ENCODE data around the gene SLC12A6. TPM values are rescaled to one million over a fixed set of nuclear protein-coding genes. Genes with fewer than 3 reads are reported as not detected.
"Not testable (repeated sequence)": the region's sequence is repeated elsewhere in the genome, so short reads cannot be mapped to it uniquely, and the experiment has no call there.

The SLC12A6 gene
- 100 to 1,000 TPM; 130 to 138 TPM for total RNA-seq
- 10 to 100 TPM in 1 of 3 donors, 1 to 10 TPM in 2; 4.0 to 13.3 (median 7.3) TPM for polyA plus RNA-seq
- 113 to 268 (median 214) reads per million in 6 experiments for total RNA-seq

GRCh38 chr15:34337557-34338306, at the start of gene SLC12A6:
Gene SLC12A6 (minus strand): TSS chr15:34337781. CDS start chr15:34336680, 1,101 bp downstream.
- no peaks in the 10 kb centered on the region for H3K27me3 Mint-ChIP-seq
- H3K36me3 Mint-ChIP-seq, result peaks cover 5 to 27% (median 7%) of the 10 kb centered on the region in 3 donors
- peak within 1 kb of the TSS; percentile 90 to 99 (median 97) for H3K27ac Mint-ChIP-seq
- H3K9me3 Mint-ChIP-seq, result no peaks in the 10 kb centered on the region
- ATAC-seq (peak; percentile 78 to 82), DNase-seq (peak; percentile 86 to 93 (median 91))
- peak within 1 kb of the TSS; percentile 91 to 100 (median 99) for H3K4me3 Mint-ChIP-seq
- peaks cover 23 to 73% (median 57%) of the 10 kb centered on the region in 4 donors for H3K4me1 Mint-ChIP-seq
- POLR2A ChIA-PET, result interaction anchor here (0.7 to 9.0 kb wide), 12 partner anchors 14 to 294 kb away, joined by 3 to 215 read pairs (median 5); partner anchors contain the start of genes EMC7, KATNBL1, LPCAT4 and PGBD4

GRCh38 chr15:34381829-34382521, 44.4 kb upstream of the SLC12A6 start:
- H3K36me3 Mint-ChIP-seq, DNase-seq, H3K4me3 Mint-ChIP-seq, H3K9me3 Mint-ChIP-seq, H3K27me3 Mint-ChIP-seq, H3K27ac Mint-ChIP-seq, POLR2A ChIA-PET, ATAC-seq, H3K4me1 Mint-ChIP-seq: not testable (repeated sequence)

GRCh38 chr15:34380491-34380890, 42.9 kb upstream of the SLC12A6 start:
- H3K27me3 Mint-ChIP-seq, H3K36me3 Mint-ChIP-seq, ATAC-seq, H3K4me3 Mint-ChIP-seq, DNase-seq, H3K4me1 Mint-ChIP-seq, POLR2A ChIA-PET, H3K27ac Mint-ChIP-seq, H3K9me3 Mint-ChIP-seq: not testable (repeated sequence)

- POLR2A ChIA-PET, result no interaction called here
- Mint-ChIP-seq H3K27me3 (no peaks in the 10 kb centered on the region), H3K4me1 (no peaks in the 10 kb centered on the region), H3K4me3 (no peak overlapping the region), H3K9me3 (no peaks in the 10 kb centered on the region), H3K27ac (no peak overlapping the region), H3K36me3 (peaks cover 0 to 3% (median 2%) of the 10 kb centered on the region in 3 donors)
- ATAC-seq, result no peak
- DNase-seq, result no peak
Measured at GRCh38 chr15:34376856-34377255, 39.3 kb upstream of the SLC12A6 start.

GRCh38 chr15:34375541-34375940, 38.0 kb upstream of the SLC12A6 start:
- H3K36me3 Mint-ChIP-seq, H3K4me3 Mint-ChIP-seq, H3K27me3 Mint-ChIP-seq, DNase-seq, ATAC-seq, H3K9me3 Mint-ChIP-seq, H3K4me1 Mint-ChIP-seq: not testable (repeated sequence)
- H3K27ac Mint-ChIP-seq, result peak overlapping the region in 1 of 10 donors; percentile 29
- POLR2A ChIA-PET, result interaction anchor here (0.6 kb wide), 1 partner anchor 132 kb away, joined by 4 read pairs; no protein-coding TSS in a partner anchor

- Mint-ChIP-seq H3K4me1 (peaks cover 0 to 6% (median 0%) of the 10 kb centered on the region in 4 donors), H3K36me3 (no peaks in the 10 kb centered on the region), H3K9me3 (no peaks in the 10 kb centered on the region), H3K27me3 (no peaks in the 10 kb centered on the region), H3K27ac (no peak overlapping the region), H3K4me3 (no peak overlapping the region)
- POLR2A ChIA-PET, result no interaction called here
- no peak for DNase-seq
- ATAC-seq, result no peak
Measured at GRCh38 chr15:34374816-34375215, 37.2 kb upstream of the SLC12A6 start.

- no peak for DNase-seq
Measured at GRCh38 chr15:34373951-34374350, 36.4 kb upstream of the SLC12A6 start.

GRCh38 chr15:34370643-34371042, 33.1 kb upstream of the SLC12A6 start:
- Mint-ChIP-seq H3K9me3 (no peaks in the 10 kb centered on the region), H3K4me1 (peaks cover 7 to 27% (median 22%) of the 10 kb centered on the region in 4 donors), H3K27me3 (no peaks in the 10 kb centered on the region), H3K36me3 (no peaks in the 10 kb centered on the region), H3K4me3 (no peak overlapping the region), H3K27ac (peak overlapping the region in 8 of 10 donors; percentile 43 to 81 (median 56))
- POLR2A ChIA-PET, result interaction anchor here (0.9 kb wide), 1 partner anchor 146 kb away, joined by 3 read pairs; the partner anchor contains the start of gene EMC4
- DNase-seq (no peak), ATAC-seq (no peak)

More at GRCh38 chr15:34373951-34374350, 36.4 kb upstream of the SLC12A6 start:
- ATAC-seq, result no peak
- H3K27me3 Mint-ChIP-seq, result no peaks in the 10 kb centered on the region
- H3K27ac Mint-ChIP-seq, result peak overlapping the region in 2 of 10 donors; percentile 19 to 53
- H3K9me3 Mint-ChIP-seq, result no peaks in the 10 kb centered on the region
- H3K4me3 Mint-ChIP-seq, result no peak overlapping the region
- POLR2A ChIA-PET, result no interaction called here
- H3K36me3 Mint-ChIP-seq, result no peaks in the 10 kb centered on the region
- peaks cover 0 to 11% (median under 1%) of the 10 kb centered on the region in 4 donors for H3K4me1 Mint-ChIP-seq

GRCh38 chr15:34370129-34370528, 32.5 kb upstream of the SLC12A6 start:
- POLR2A ChIA-PET, result interaction anchor here (0.9 kb wide), 1 partner anchor 145 kb away, joined by 3 read pairs; the partner anchor contains the start of gene EMC4
- DNase-seq (no peak), ATAC-seq (no peak)
- no peaks in the 10 kb centered on the region for H3K27me3 Mint-ChIP-seq
- no peaks in the 10 kb centered on the region for H3K36me3 Mint-ChIP-seq
- no peaks in the 10 kb centered on the region for H3K9me3 Mint-ChIP-seq
- H3K4me1 Mint-ChIP-seq, result peaks cover 7 to 32% (median 27%) of the 10 kb centered on the region in 4 donors
- H3K4me3 Mint-ChIP-seq, result peak overlapping the region in 1 of 10 donors; percentile 52
- H3K27ac Mint-ChIP-seq, result peak overlapping the region in 9 of 10 donors; percentile 44 to 81 (median 63)

GRCh38 chr15:34367101-34368081, 29.8 kb upstream of the SLC12A6 start, which contains the start of gene LPCAT4:
Gene LPCAT4 (minus strand): TSS chr15:34367196. CDS start chr15:34367100, 96 bp downstream.
- POLR2A ChIA-PET, result interaction anchor here (0.5 to 4.3 kb wide), 22 partner anchors 11 to 328 kb away, joined by 3 to 48 read pairs (median 4); partner anchors contain the start of genes AVEN, EMC4, EMC7 and GOLGA8A
- H3K4me3 Mint-ChIP-seq, result peak within 1 kb of the TSS; percentile 94 to 99 (median 96)
- peaks cover 0 to 10% (median 0%) of the 10 kb centered on the region in 3 donors for H3K36me3 Mint-ChIP-seq
- H3K27me3 Mint-ChIP-seq, result no peaks in the 10 kb centered on the region
- ATAC-seq, result peak; percentile 85 to 86
- peaks cover 10 to 36% (median 29%) of the 10 kb centered on the region in 4 donors for H3K4me1 Mint-ChIP-seq
- H3K9me3 Mint-ChIP-seq, result no peaks in the 10 kb centered on the region
- DNase-seq, result peak; percentile 82 to 95 (median 89)
- peak within 1 kb of the TSS; percentile 90 to 97 (median 96) for H3K27ac Mint-ChIP-seq

GRCh38 chr15:34366271-34367065, 28.9 kb upstream of the SLC12A6 start:
- Mint-ChIP-seq H3K27me3 (no peaks in the 10 kb centered on the region), H3K4me1 (peaks cover 10 to 36% (median 29%) of the 10 kb centered on the region in 4 donors), H3K9me3 (no peaks in the 10 kb centered on the region), H3K27ac (peak overlapping the region; percentile 63 to 96 (median 94)), H3K4me3 (peak overlapping the region; percentile 94 to 99 (median 96)), H3K36me3 (peaks cover 0 to 19% (median 0%) of the 10 kb centered on the region in 3 donors)
- ATAC-seq (peak; percentile 1 to 3), DNase-seq (peak in 9 of 10 donors; percentile 8 to 66 (median 32))
- POLR2A ChIA-PET, result interaction anchor here (0.5 to 4.3 kb wide), 23 partner anchors 11 to 304 kb away, joined by 3 to 48 read pairs (median 4); partner anchors contain the start of genes EMC4, EMC7, NOP10 and NUTM1
